Upper lobe of left lung (tissue), 6 donors: Measurements from ENCODE around the gene TENM4. TPM values are rescaled to one million over a fixed set of nuclear protein-coding genes. Genes with fewer than 3 reads are reported as not detected.
A peak's percentile ranks its signal among the peaks of the same experiment; 100 is the strongest.

Source experiments
- ATAC-seq, 2 donors: fragments of 200-7000 bp; cut with Tn5 transposase; one replicate each; pipeline ENCODE4 v1.9.1; 2022; ENCODE audit warnings: mild to moderate bottlenecking in 2 of 2, moderate library complexity in 2 of 2; ENCODE audit not compliant: low FRiP score in 2 of 2
- DNase-seq, 2 donors: peaks; one replicate each; pipeline ENCODE4 v3.0.0-alpha.2; 2019 to 2020
- H3K27ac ChIP-seq, 4 donors: fragments of 200-600 bp; sonication (generic); one replicate each; pipeline ENCODE4 v1.5.1; 2016 to 2019
- H3K27me3 ChIP-seq, 4 donors: fragments of 200-600 bp; sonication (generic); one replicate each; pipeline ENCODE4 v1.5.1; 2017 to 2019
- H3K36me3 ChIP-seq, 4 donors: fragments of 200-600 bp; sonication (generic); one replicate each; pipeline ENCODE4 v1.5.1; 2016 to 2019
- H3K4me1 ChIP-seq, 4 donors: fragments of 200-600 bp; sonication (generic); one replicate each; pipeline ENCODE4 v1.5.1; 2018 to 2019
- H3K4me3 ChIP-seq, 4 donors: fragments of 200-600 bp; sonication (generic); one replicate each; pipeline ENCODE4 v1.5.1; 2017 to 2019; ENCODE audit warnings: mild to moderate bottlenecking in 2 of 4, moderate library complexity in 1 of 4
- H3K9me3 ChIP-seq, 4 donors: fragments of 200-600 bp; sonication (generic); one replicate each; pipeline ENCODE4 v1.5.1; 2018 to 2019
- CTCF ChIP-seq, 6 experiments: fragments of 450-650 bp in 4 of 6; fragments of 200-600 bp in 2 of 6; sonication (generic) in 2 of 6; IDR thresholded peaks; one replicate each; pipeline ENCODE4 v1.5.1; 2016 to 2019; ENCODE audit warnings: antibody characterized with exemption in 6 of 6
- EP300 ChIP-seq, 4 donors: sonication (generic); formaldehyde crosslinking; IDR thresholded peaks; one replicate each; pipeline ENCODE4 v1.5.1; 2017; ENCODE audit warnings: antibody characterized with exemption in 4 of 4, control low read depth in 2 of 4
- POLR2A ChIP-seq, 4 donors: fragments of 450-650 bp; IDR thresholded peaks; one replicate each; pipeline ENCODE4 v1.5.1; 2016 to 2017; ENCODE audit warnings: antibody characterized with exemption in 4 of 4, mild to moderate bottlenecking in 2 of 4
- POLR2AphosphoS5 ChIP-seq, 2 donors: sonication (generic); formaldehyde crosslinking; IDR thresholded peaks; one replicate each; pipeline ENCODE4 v1.5.1; 2017; ENCODE audit warnings: antibody characterized with exemption in 2 of 2
- WGBS, 2 donors: methylation state at CpG; one replicate each; pipeline ENCODE4 v1.1.5; 2017 to 2018; 5-methylcytosine and 5-hydroxymethylcytosine counted together
- total RNA-seq, 6 donors: library from RNA; depleted of rRNA in 4 of 6; stranded (reverse); fragments of >200 nt in 4 of 6; gene quantifications; one replicate each; pipeline versions ENCODE4 v1.1.0 to v1.2.1, GENCODE V29; 2016 to 2021
- donor health status: DM: no; HTN: no; CAD: no; lungs with moderate emphysema.
- donor health status: DM: no; HTN: yes; CAD: no; lungs with severe emphysema.

Gene TENM4
- total RNA-seq, 6 donors from 2014 or later = 0.11 to 20.0 (median 3.7) TPM

- 96 to 100% methylated on average over 2 of the region's 2 CpGs for WGBS, 2 donors
- no peak overlapping the region for H3K4me3 ChIP-seq
- TF ChIP-seq POLR2A (IDR thresholded peaks at IDR 0.05) (no peak), CTCF (IDR thresholded peaks at IDR 0.05) (no peak), POLR2AphosphoS5 (IDR thresholded peaks at IDR 0.05) (no peak), EP300 (IDR thresholded peaks at IDR 0.05) (no peak)
Observed at GRCh38 chr11:79390477-79390876, 50.4 kb downstream of the TENM4 start.

GRCh38 chr11:79388201-79388600 lies 52.6 kb downstream of the TENM4 start:
- TF ChIP-seq CTCF (IDR thresholded peaks at IDR 0.05) (no peak), EP300 (IDR thresholded peaks at IDR 0.05) (no peak), POLR2A (IDR thresholded peaks at IDR 0.05) (no peak), POLR2AphosphoS5 (IDR thresholded peaks at IDR 0.05) (no peak)
- no peak overlapping the region for H3K27ac ChIP-seq
- H3K4me3 ChIP-seq = no peak overlapping the region
- no peaks in the 10 kb centered on the region for H3K9me3 ChIP-seq
- H3K4me1 ChIP-seq = no peaks in the 10 kb centered on the region
- H3K36me3 ChIP-seq = no peaks in the 10 kb centered on the region
- ATAC-seq (no peak), DNase-seq (no peak)
- no peaks in the 10 kb centered on the region for H3K27me3 ChIP-seq
- WGBS, 2 donors = 73 to 89% methylated on average over 2 of the region's 2 CpGs

More at GRCh38 chr11:79390477-79390876, 50.4 kb downstream of the TENM4 start:
- Histone ChIP-seq H3K36me3 (no peaks in the 10 kb centered on the region), H3K27me3 (no peaks in the 10 kb centered on the region), H3K27ac (no peak overlapping the region), H3K9me3 (no peaks in the 10 kb centered on the region), H3K4me1 (no peaks in the 10 kb centered on the region)
- no peak for DNase-seq
- no peak for ATAC-seq

GRCh38 chr11:79383874-79384273 lies 57.0 kb downstream of the TENM4 start:
- H3K27me3 ChIP-seq = no peaks in the 10 kb centered on the region
- TF ChIP-seq CTCF (IDR thresholded peaks at IDR 0.05) (no peak), POLR2A (IDR thresholded peaks at IDR 0.05) (no peak), POLR2AphosphoS5 (IDR thresholded peaks at IDR 0.05) (no peak), EP300 (IDR thresholded peaks at IDR 0.05) (no peak)
- WGBS, 2 donors = 75 to 87% methylated on average over 3 of the region's 3 CpGs
- H3K4me1 ChIP-seq = no peaks in the 10 kb centered on the region
- H3K27ac ChIP-seq = no peak overlapping the region
- H3K9me3 ChIP-seq = no peaks in the 10 kb centered on the region
- no peaks in the 10 kb centered on the region for H3K36me3 ChIP-seq
- H3K4me3 ChIP-seq = no peak overlapping the region
- ATAC-seq = no peak
- DNase-seq = no peak

GRCh38 chr11:79382301-79383050 lies 58.4 kb downstream of the TENM4 start:
- H3K4me1 ChIP-seq = no peaks in the 10 kb centered on the region
- no peaks in the 10 kb centered on the region for H3K9me3 ChIP-seq
- no peaks in the 10 kb centered on the region for H3K27me3 ChIP-seq
- 60 to 70% methylated on average over 6 of the region's 6 CpGs for WGBS, 2 donors
- no peak overlapping the region for H3K4me3 ChIP-seq
- DNase-seq (peak in 1 of 2 donors; percentile 19), ATAC-seq (no peak)
- H3K36me3 ChIP-seq = no peaks in the 10 kb centered on the region
- TF ChIP-seq EP300 (IDR thresholded peaks at IDR 0.05) (no peak), POLR2A (IDR thresholded peaks at IDR 0.05) (no peak), POLR2AphosphoS5 (IDR thresholded peaks at IDR 0.05) (no peak), CTCF (IDR thresholded peaks at IDR 0.05) (no peak)
- no peak overlapping the region for H3K27ac ChIP-seq

GRCh38 chr11:79381036-79381435 lies 59.8 kb downstream of the TENM4 start:
- no peaks in the 10 kb centered on the region for H3K9me3 ChIP-seq
- no peaks in the 10 kb centered on the region for H3K4me1 ChIP-seq
- no peak overlapping the region for H3K27ac ChIP-seq
- 45 to 55% methylated on average over 3 of the region's 3 CpGs for WGBS, 2 donors
- H3K36me3 ChIP-seq = no peaks in the 10 kb centered on the region
- H3K4me3 ChIP-seq = no peak overlapping the region
- no peaks in the 10 kb centered on the region for H3K27me3 ChIP-seq
- TF ChIP-seq EP300 (IDR thresholded peaks at IDR 0.05) (no peak), CTCF (IDR thresholded peaks at IDR 0.05) (no peak), POLR2A (IDR thresholded peaks at IDR 0.05) (no peak), POLR2AphosphoS5 (IDR thresholded peaks at IDR 0.05) (no peak)
- no peak for ATAC-seq
- no peak for DNase-seq
